GM23338 (cell line): ENCODE measurements around the gene PLS1. TPM values are rescaled to one million over a fixed set of nuclear protein-coding genes. Genes with fewer than 3 reads are reported as not detected.

Experiments
- ATAC-seq: fragments of 200-7000 bp; cut with Tn5 transposase; 3 replicates; pipeline ENCODE4 v1.9.1; 2020
- DNase-seq: peaks from one replicate; pipeline ENCODE4 v3.0.0-alpha.2; 2015; ENCODE audit warnings: low spot score
- H2AFZ ChIP-seq: fragments of 200-600 bp; sonication (generic); 2 replicates; pipeline ENCODE4 v1.8.0; 2016; ENCODE audit warnings: antibody characterized with exemption, mild to moderate bottlenecking, moderate library complexity
- H3F3A ChIP-seq: fragments of 200-600 bp; sonication (generic); replicated peaks from 2 replicates; pipeline ENCODE4 v1.8.0; 2017; ENCODE audit warnings: antibody characterized with exemption, mixed run types, low read depth
- H3K27ac ChIP-seq: fragments of 200-600 bp; sonication (generic); 2 replicates; pipeline ENCODE4 v1.6.1; 2016; ENCODE audit warnings: low read depth
- H3K27me3 ChIP-seq: fragments of 200-600 bp; sonication (generic); 2 replicates; pipeline ENCODE4 v1.8.0; 2016; ENCODE audit warnings: mild to moderate bottlenecking, mixed run types, moderate library complexity; ENCODE audit not compliant: insufficient read depth
- H3K36me3 ChIP-seq: fragments of 200-600 bp; sonication (generic); 2 replicates; pipeline ENCODE4 v1.8.0; 2016; ENCODE audit warnings: mild to moderate bottlenecking; ENCODE audit not compliant: insufficient read depth
- H3K4me1 ChIP-seq: fragments of 200-600 bp; sonication (generic); 2 replicates; pipeline ENCODE4 v1.8.0; 2016; ENCODE audit warnings: mild to moderate bottlenecking, moderate library complexity; ENCODE audit not compliant: insufficient read depth
- H3K4me2 ChIP-seq: fragments of 200-600 bp; sonication (generic); 2 replicates; pipeline ENCODE4 v1.7.1; 2017; ENCODE audit warnings: mixed run types
- H3K4me3 ChIP-seq: fragments of 200-600 bp; sonication (generic); 2 replicates; pipeline ENCODE4 v1.6.1; 2016; ENCODE audit warnings: mixed run types
- H3K79me2 ChIP-seq: fragments of 200-600 bp; sonication (generic); replicated peaks from 2 replicates; pipeline ENCODE4 v1.8.0; 2017; ENCODE audit warnings: mild to moderate bottlenecking; ENCODE audit not compliant: insufficient read depth
- H3K9me2 ChIP-seq: fragments of 200-600 bp; sonication (generic); 2 replicates; pipeline ENCODE4 v1.8.0; 2017; ENCODE audit not compliant: insufficient read depth
- H4K20me1 ChIP-seq: fragments of 200-600 bp; sonication (generic); replicated peaks from 2 replicates; pipeline ENCODE4 v1.8.0; 2017; ENCODE audit warnings: mild to moderate bottlenecking; ENCODE audit not compliant: insufficient read depth
- H3K27ac Mint-ChIP-seq: 2 replicates; pipeline ENCODE4 v1.8.0; 2020; ENCODE audit warnings: inconsistent platforms, mild to moderate bottlenecking, moderate library complexity, mixed read lengths
- H3K27me3 Mint-ChIP-seq: 3 replicates; pipeline ENCODE4 v1.8.0; 2022; ENCODE audit warnings: low read depth, mild to moderate bottlenecking, moderate library complexity, mixed read lengths, inconsistent platforms; ENCODE audit not compliant: insufficient read depth, poor library complexity
- H3K36me3 Mint-ChIP-seq: 3 replicates; pipeline ENCODE4 v1.8.0; 2021; ENCODE audit warnings: low read depth, mild to moderate bottlenecking, inconsistent platforms, moderate library complexity, mixed read lengths
- H3K4me1 Mint-ChIP-seq: 3 replicates; pipeline ENCODE4 v1.8.0; 2020; ENCODE audit warnings: mild to moderate bottlenecking, inconsistent platforms, mixed read lengths
- H3K4me3 Mint-ChIP-seq: 3 replicates; pipeline ENCODE4 v1.8.0; 2021; ENCODE audit warnings: moderate library complexity, mild to moderate bottlenecking, inconsistent platforms, mixed read lengths
- H3K9me3 Mint-ChIP-seq: 3 replicates; pipeline ENCODE4 v1.8.0; 2020; ENCODE audit warnings: moderate library complexity, mild to moderate bottlenecking, inconsistent platforms, mixed read lengths
- CREB1 ChIP-seq: fragments of 250-450 bp; sonication (Bioruptor Pico); IDR thresholded peaks from 2 replicates; pipeline ENCODE4 v1.5.0; 2020; ENCODE audit warnings: low read depth, mild to moderate bottlenecking, moderate library complexity
- EZH2 ChIP-seq: fragments of 200-600 bp; sonication (generic); IDR thresholded peaks from one replicate; pipeline ENCODE4 v1.8.0; 2017; ENCODE audit warnings: antibody characterized with exemption, mild to moderate bottlenecking, low read depth; ENCODE audit not compliant: unreplicated experiment
- EZH2phosphoT487 ChIP-seq: fragments of 200-600 bp; sonication (generic); IDR thresholded peaks from one replicate; pipeline ENCODE4 v1.8.1; 2018; ENCODE audit warnings: antibody characterized with exemption; ENCODE audit not compliant: unreplicated experiment
- JUNB ChIP-seq: IDR thresholded peaks from one replicate; pipeline ENCODE4 v1.6.1; 2016; ENCODE audit warnings: antibody characterized with exemption; ENCODE audit not compliant: unreplicated experiment
- NANOG ChIP-seq: IDR thresholded peaks from 2 replicates; pipeline ENCODE4 v1.6.1; 2016; ENCODE audit warnings: antibody characterized with exemption, borderline replicate concordance
- POLR2AphosphoS5 ChIP-seq: IDR thresholded peaks from 2 replicates; pipeline ENCODE4 v1.6.1; 2016; ENCODE audit warnings: antibody characterized with exemption, low read depth
- STAT1 ChIP-seq: IDR thresholded peaks from one replicate; pipeline ENCODE4 v1.6.1; 2016; ENCODE audit warnings: antibody characterized with exemption; ENCODE audit not compliant: unreplicated experiment
- ZNF114 ChIP-seq: fragments of 250-450 bp; sonication (Bioruptor Pico); IDR thresholded peaks from 2 replicates; pipeline ENCODE4 v1.5.0; 2020; ENCODE audit warnings: mild to moderate bottlenecking, moderate library complexity
- ZNF331 ChIP-seq: fragments of 250-450 bp; sonication (Bioruptor Pico); IDR thresholded peaks from 2 replicates; pipeline ENCODE4 v1.5.0; 2020; ENCODE audit warnings: low read depth, mild to moderate bottlenecking, moderate library complexity
- polyA plus RNA-seq: library from polyadenylated mRNA; unstranded; fragments of >200 nt; fragmentation: Nextera tagmentation; extraction: Ambion mirVana; gene quantifications from 2 replicates; pipeline ENCODE4 v1.2.1, GENCODE V29; 2016
- total RNA-seq: library from RNA; depleted of rRNA; stranded (reverse); fragments of >200 nt; shearing (Covaris generic); gene quantifications from 2 replicates; pipeline ENCODE4 v1.2.3, GENCODE V29; 2014
- TF ChIP-seq, protein P1 (sequence below), 2 experiments: fragments of 200-600 bp in 1 of 2; sonication (generic) in 1 of 2; conservative IDR thresholded peaks; 2 replicates each; pipeline versions ENCODE4 v1.5.1 to v1.6.1; 2016 to 2017; ENCODE audit warnings: antibody characterized with exemption in 2 of 2, low read depth in 2 of 2, mild to moderate bottlenecking in 2 of 2, moderate library complexity in 1 of 2
- TF ChIP-seq, protein P2 (sequence below): IDR thresholded peaks from 2 replicates; pipeline ENCODE4 v1.6.1; 2016; ENCODE audit warnings: antibody characterized with exemption
- TF ChIP-seq, protein P3 (sequence below): IDR thresholded peaks from one replicate; pipeline ENCODE4 v1.6.1; 2018; ENCODE audit warnings: antibody characterized with exemption; ENCODE audit not compliant: unreplicated experiment
- TF ChIP-seq, protein P4 (sequence below): fragments of 250-450 bp; sonication (Bioruptor Pico); IDR thresholded peaks from 2 replicates; pipeline ENCODE4 v1.5.0; 2020; ENCODE audit warnings: mild to moderate bottlenecking, moderate library complexity

PLS1 gene
- total and polyA plus RNA-seq, 2 experiments from 2014 or later = 18.4 to 42.2 TPM

DNA sequence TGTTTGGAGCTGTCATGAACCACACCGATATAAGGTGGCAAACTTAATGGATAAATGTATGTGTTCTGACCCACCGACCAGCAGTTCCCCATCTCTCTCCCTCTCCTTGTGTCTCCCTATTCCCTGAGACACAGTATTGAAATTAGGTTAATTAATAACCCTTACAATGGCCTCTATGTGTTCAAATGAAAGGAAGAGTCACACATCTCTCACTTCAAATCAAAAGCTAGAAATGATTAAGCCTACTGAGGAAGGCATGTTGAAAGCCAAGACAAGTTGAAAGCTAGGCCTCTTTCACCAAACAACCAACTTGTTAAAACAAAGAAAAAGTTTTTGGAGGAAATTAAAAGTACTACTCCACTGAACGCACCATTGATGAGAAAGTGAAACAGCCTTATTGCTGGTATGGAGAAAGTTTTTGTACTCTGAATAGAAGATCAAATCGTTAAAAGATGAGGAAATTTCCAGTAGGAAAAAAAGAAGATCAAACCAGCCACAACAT, 32.6 kb upstream of the PLS1 start:
- Histone ChIP-seq H3K27ac (no peak overlapping the region), H3K79me2 (0 out of 2 replicates have a peak, but pooled peaks cover 5% of the 10 kb centered on the region), H3F3A (no peaks in the 10 kb centered on the region), H4K20me1 (no peaks in the 10 kb centered on the region; the same call in 1 of the 2 replicates), H3K4me3 (no peak overlapping the region), H3K4me2 (no peak overlapping the region), H3K36me3 (peaks cover 11% of the 10 kb centered on the region; the same call in 1 of the 2 replicates), H3K27me3 (no peaks in the 10 kb centered on the region), H2AFZ (no peak overlapping the region), H3K4me1 (no peaks in the 10 kb centered on the region), H3K9me2 (no peaks in the 10 kb centered on the region)
- TF ChIP-seq, protein P1, sequence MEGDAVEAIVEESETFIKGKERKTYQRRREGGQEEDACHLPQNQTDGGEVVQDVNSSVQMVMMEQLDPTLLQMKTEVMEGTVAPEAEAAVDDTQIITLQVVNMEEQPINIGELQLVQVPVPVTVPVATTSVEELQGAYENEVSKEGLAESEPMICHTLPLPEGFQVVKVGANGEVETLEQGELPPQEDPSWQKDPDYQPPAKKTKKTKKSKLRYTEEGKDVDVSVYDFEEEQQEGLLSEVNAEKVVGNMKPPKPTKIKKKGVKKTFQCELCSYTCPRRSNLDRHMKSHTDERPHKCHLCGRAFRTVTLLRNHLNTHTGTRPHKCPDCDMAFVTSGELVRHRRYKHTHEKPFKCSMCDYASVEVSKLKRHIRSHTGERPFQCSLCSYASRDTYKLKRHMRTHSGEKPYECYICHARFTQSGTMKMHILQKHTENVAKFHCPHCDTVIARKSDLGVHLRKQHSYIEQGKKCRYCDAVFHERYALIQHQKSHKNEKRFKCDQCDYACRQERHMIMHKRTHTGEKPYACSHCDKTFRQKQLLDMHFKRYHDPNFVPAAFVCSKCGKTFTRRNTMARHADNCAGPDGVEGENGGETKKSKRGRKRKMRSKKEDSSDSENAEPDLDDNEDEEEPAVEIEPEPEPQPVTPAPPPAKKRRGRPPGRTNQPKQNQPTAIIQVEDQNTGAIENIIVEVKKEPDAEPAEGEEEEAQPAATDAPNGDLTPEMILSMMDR (conservative IDR thresholded peaks at IDR 0.05; ENCODE audit: low read depth in 2 of 2) = no peak
- TF ChIP-seq, protein P2, sequence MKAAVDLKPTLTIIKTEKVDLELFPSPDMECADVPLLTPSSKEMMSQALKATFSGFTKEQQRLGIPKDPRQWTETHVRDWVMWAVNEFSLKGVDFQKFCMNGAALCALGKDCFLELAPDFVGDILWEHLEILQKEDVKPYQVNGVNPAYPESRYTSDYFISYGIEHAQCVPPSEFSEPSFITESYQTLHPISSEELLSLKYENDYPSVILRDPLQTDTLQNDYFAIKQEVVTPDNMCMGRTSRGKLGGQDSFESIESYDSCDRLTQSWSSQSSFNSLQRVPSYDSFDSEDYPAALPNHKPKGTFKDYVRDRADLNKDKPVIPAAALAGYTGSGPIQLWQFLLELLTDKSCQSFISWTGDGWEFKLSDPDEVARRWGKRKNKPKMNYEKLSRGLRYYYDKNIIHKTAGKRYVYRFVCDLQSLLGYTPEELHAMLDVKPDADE = no peak
- TF ChIP-seq CREB1 (CRISPR knock-in tag) (no peak), ZNF114 (CRISPR knock-in tag) (no peak), ZNF331 (CRISPR knock-in tag) (no peak), EZH2phosphoT487 (no peak), STAT1 (no peak), JUNB (no peak), NANOG (no peak), POLR2AphosphoS5 (no peak), EZH2 (no peak)
- TF ChIP-seq, protein P3, sequence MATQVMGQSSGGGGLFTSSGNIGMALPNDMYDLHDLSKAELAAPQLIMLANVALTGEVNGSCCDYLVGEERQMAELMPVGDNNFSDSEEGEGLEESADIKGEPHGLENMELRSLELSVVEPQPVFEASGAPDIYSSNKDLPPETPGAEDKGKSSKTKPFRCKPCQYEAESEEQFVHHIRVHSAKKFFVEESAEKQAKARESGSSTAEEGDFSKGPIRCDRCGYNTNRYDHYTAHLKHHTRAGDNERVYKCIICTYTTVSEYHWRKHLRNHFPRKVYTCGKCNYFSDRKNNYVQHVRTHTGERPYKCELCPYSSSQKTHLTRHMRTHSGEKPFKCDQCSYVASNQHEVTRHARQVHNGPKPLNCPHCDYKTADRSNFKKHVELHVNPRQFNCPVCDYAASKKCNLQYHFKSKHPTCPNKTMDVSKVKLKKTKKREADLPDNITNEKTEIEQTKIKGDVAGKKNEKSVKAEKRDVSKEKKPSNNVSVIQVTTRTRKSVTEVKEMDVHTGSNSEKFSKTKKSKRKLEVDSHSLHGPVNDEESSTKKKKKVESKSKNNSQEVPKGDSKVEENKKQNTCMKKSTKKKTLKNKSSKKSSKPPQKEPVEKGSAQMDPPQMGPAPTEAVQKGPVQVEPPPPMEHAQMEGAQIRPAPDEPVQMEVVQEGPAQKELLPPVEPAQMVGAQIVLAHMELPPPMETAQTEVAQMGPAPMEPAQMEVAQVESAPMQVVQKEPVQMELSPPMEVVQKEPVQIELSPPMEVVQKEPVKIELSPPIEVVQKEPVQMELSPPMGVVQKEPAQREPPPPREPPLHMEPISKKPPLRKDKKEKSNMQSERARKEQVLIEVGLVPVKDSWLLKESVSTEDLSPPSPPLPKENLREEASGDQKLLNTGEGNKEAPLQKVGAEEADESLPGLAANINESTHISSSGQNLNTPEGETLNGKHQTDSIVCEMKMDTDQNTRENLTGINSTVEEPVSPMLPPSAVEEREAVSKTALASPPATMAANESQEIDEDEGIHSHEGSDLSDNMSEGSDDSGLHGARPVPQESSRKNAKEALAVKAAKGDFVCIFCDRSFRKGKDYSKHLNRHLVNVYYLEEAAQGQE = no peak
- TF ChIP-seq, protein P4, sequence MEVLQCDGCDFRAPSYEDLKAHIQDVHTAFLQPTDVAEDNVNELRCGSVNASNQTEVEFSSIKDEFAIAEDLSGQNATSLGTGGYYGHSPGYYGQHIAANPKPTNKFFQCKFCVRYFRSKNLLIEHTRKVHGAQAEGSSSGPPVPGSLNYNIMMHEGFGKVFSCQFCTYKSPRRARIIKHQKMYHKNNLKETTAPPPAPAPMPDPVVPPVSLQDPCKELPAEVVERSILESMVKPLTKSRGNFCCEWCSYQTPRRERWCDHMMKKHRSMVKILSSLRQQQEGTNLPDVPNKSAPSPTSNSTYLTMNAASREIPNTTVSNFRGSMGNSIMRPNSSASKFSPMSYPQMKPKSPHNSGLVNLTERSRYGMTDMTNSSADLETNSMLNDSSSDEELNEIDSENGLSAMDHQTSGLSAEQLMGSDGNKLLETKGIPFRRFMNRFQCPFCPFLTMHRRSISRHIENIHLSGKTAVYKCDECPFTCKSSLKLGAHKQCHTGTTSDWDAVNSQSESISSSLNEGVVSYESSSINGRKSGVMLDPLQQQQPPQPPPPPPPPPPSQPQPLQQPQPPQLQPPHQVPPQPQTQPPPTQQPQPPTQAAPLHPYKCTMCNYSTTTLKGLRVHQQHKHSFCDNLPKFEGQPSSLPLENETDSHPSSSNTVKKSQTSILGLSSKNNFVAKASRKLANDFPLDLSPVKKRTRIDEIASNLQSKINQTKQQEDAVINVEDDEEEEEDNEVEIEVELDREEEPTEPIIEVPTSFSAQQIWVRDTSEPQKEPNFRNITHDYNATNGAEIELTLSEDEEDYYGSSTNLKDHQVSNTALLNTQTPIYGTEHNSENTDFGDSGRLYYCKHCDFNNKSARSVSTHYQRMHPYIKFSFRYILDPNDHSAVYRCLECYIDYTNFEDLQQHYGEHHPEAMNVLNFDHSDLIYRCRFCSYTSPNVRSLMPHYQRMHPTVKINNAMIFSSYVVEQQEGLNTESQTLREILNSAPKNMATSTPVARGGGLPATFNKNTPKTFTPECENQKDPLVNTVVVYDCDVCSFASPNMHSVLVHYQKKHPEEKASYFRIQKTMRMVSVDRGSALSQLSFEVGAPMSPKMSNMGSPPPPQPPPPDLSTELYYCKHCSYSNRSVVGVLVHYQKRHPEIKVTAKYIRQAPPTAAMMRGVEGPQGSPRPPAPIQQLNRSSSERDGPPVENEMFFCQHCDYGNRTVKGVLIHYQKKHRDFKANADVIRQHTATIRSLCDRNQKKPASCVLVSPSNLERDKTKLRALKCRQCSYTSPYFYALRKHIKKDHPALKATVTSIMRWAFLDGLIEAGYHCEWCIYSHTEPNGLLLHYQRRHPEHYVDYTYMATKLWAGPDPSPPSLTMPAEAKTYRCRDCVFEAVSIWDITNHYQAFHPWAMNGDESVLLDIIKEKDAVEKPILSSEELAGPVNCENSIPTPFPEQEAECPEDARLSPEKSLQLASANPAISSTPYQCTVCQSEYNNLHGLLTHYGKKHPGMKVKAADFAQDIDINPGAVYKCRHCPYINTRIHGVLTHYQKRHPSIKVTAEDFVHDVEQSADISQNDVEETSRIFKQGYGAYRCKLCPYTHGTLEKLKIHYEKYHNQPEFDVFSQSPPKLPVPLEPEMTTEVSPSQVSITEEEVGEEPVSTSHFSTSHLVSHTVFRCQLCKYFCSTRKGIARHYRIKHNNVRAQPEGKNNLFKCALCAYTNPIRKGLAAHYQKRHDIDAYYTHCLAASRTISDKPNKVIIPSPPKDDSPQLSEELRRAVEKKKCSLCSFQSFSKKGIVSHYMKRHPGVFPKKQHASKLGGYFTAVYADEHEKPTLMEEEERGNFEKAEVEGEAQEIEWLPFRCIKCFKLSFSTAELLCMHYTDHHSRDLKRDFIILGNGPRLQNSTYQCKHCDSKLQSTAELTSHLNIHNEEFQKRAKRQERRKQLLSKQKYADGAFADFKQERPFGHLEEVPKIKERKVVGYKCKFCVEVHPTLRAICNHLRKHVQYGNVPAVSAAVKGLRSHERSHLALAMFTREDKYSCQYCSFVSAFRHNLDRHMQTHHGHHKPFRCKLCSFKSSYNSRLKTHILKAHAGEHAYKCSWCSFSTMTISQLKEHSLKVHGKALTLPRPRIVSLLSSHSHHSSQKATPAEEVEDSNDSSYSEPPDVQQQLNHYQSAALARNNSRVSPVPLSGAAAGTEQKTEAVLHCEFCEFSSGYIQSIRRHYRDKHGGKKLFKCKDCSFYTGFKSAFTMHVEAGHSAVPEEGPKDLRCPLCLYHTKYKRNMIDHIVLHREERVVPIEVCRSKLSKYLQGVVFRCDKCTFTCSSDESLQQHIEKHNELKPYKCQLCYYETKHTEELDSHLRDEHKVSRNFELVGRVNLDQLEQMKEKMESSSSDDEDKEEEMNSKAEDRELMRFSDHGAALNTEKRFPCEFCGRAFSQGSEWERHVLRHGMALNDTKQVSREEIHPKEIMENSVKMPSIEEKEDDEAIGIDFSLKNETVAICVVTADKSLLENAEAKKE (CRISPR knock-in tag) = no peak
- Mint-ChIP-seq H3K4me3 (no peak overlapping the region), H3K36me3 (peaks cover 7% of the 10 kb centered on the region), H3K4me1 (peaks cover 3% of the 10 kb centered on the region; the same call in 1 of the 3 replicates), H3K27me3 (no peaks in the 10 kb centered on the region), H3K27ac (no peak overlapping the region), H3K9me3 (no peaks in the 10 kb centered on the region)
- no peak for ATAC-seq
- DNase-seq = no peak
